Neural cell (in vitro differentiated cells): ENCODE data around the gene RNF19B.

ENCODE experiments used
- EP300 ChIP-seq: fragments of 450-650 bp; conservative IDR thresholded peaks from 2 replicates; pipeline ENCODE4 v1.6.1; 2014; ENCODE audit warnings: antibody characterized with exemption, mild to moderate bottlenecking, moderate library complexity; ENCODE audit not compliant: poor library complexity, severe bottlenecking
- EZH2 ChIP-seq: fragments of 200-600, 300-800 bp; shearing (Covaris generic), sonication (generic); IDR thresholded peaks from 2 replicates; pipeline ENCODE4 v1.6.1; 2014; ENCODE audit warnings: antibody characterized with exemption, low read length, borderline replicate concordance, mild to moderate bottlenecking; ENCODE audit not compliant: insufficient read depth, poor library complexity, severe bottlenecking
- MXI1 ChIP-seq: fragments of 450-650 bp; conservative IDR thresholded peaks from 2 replicates; pipeline ENCODE4 v1.6.1; 2014; ENCODE audit warnings: antibody characterized with exemption, mild to moderate bottlenecking; ENCODE audit not compliant: poor library complexity, severe bottlenecking
- TF ChIP-seq, protein P1 (sequence below): fragments of 450-650 bp; IDR thresholded peaks from 2 replicates; pipeline ENCODE4 v1.5.1; 2014; ENCODE audit warnings: antibody characterized with exemption, mild to moderate bottlenecking, moderate library complexity; ENCODE audit not compliant: poor library complexity, severe bottlenecking

DNA sequence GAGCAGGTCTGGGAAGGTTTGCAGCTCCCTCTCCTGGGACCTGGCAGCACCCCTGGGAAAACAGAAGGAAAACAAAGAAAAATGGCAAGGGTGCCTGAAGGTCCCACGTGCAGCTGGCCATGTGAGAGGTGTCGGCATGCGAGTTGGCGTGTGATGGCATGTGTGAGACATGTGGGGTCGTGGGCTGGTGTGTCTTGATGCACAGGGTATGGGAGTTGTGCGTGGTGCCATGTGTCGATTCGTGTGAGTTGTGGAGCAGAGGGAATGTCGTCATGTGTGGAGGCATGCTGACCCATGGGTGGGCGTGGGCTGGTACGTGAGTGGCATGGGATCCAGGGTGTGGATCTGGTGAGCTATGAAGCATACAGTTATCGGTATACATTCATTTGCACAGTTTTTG lies 77.0 kb downstream of the RNF19B start:
- TF ChIP-seq, protein P1, sequence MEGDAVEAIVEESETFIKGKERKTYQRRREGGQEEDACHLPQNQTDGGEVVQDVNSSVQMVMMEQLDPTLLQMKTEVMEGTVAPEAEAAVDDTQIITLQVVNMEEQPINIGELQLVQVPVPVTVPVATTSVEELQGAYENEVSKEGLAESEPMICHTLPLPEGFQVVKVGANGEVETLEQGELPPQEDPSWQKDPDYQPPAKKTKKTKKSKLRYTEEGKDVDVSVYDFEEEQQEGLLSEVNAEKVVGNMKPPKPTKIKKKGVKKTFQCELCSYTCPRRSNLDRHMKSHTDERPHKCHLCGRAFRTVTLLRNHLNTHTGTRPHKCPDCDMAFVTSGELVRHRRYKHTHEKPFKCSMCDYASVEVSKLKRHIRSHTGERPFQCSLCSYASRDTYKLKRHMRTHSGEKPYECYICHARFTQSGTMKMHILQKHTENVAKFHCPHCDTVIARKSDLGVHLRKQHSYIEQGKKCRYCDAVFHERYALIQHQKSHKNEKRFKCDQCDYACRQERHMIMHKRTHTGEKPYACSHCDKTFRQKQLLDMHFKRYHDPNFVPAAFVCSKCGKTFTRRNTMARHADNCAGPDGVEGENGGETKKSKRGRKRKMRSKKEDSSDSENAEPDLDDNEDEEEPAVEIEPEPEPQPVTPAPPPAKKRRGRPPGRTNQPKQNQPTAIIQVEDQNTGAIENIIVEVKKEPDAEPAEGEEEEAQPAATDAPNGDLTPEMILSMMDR = no peak
- TF ChIP-seq EP300 = no peak
- no peak for TF ChIP-seq EZH2
- no peak for TF ChIP-seq MXI1
